ACHN (cell line): ENCODE data around the gene C1QTNF5.
A peak's percentile ranks its signal among the peaks of the same experiment; 100 is the strongest.

ENCODE experiments used
- DNase-seq: peaks from one replicate; pipeline ENCODE4 v3.0.0-alpha.2; 2015
- in situ Hi-C: cut with HindIII; loops from 2 replicates; pipeline ENCODE4 v1.10.0; 2017; ENCODE audit warnings: low sequenced_read_pairs, low pct_ligation_motif_present, low pct_unique_long_range_greater_than_20kb

Gene C1QTNF5

GRCh38 chr11:119361941-119362725 lies 21.4 kb upstream of the C1QTNF5 start:
- no peak for DNase-seq
- in situ Hi-C loops = no loop called here

DNA sequence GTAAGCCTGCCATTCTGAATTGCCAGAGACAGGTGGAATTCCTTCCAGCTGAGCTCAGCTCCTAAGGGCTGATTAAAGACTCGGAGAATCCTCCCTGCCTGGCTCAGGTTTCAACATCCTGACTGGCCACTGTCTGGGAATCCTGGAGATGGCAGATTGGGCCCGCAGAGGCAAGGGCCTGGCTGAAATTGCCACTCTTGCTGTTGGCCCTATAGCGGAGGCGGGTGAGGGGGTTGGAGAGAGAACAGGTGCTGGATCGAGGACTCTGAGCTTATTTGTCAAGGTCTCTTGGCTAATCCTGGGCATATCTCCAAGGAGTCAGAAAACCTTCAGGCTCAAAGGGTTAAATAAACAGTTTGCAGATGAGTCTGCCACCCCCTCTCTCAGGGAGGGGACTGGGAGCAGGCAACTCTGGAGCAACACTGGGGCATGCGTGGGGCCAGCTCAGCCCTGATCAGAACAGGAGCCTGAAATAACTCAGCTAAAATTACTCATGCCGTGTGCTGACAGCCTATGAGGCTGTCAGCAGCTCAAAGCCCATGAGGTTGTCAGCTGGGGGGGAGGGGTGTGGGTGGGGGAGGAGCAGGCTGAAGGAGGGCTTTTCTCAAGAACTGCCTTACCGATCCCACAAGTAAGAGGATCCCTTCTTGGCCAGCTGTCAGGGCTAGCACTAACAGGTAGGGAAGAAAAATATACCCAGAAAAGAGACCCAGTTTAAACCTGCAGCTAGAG lies 20.5 kb upstream of the C1QTNF5 start:
- peak; percentile 72 for DNase-seq
- in situ Hi-C loops = no loop called here

DNA sequence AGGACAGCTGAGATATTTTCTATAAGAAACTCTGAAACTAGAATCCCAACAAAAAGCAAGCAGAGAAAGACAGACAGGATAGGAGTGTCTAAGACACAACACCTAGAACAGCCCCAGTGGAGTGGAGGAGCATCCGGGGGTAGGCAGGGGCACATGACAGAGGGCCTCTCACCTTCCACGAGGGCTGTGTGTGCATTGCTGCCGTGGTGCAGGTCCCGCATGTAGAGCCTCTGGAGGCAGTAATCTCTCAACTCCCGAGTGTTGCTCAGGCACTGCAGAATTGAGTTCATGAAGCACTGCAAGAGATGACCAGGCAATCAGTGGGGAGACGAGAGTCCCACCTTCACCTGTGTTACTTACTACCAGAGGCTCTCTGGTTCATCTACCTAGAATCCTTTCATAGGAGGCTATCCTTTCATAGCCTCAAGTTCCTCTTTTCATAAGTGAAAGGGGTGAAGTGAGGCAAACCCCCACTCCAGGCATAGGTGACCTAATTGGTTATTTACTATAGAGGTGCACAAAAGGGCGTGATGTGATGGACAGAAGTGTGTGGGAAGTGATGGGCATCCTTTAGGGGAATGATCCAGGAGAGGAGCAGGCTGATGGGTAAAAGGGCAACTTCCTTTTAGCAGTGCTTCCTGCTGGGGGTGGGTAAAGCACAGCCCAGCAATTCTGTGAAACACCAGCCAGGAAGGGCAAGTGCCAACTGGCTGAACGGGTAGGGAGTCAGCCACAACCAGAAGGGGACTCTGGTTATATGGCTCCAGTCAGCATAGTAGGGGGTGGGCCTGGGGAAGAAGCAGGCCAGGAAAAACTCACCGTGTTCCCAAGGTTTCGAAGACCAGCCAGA lies 18.9 kb upstream of the C1QTNF5 start:
- in situ Hi-C loops = no loop called here
- DNase-seq = no peak

DNA sequence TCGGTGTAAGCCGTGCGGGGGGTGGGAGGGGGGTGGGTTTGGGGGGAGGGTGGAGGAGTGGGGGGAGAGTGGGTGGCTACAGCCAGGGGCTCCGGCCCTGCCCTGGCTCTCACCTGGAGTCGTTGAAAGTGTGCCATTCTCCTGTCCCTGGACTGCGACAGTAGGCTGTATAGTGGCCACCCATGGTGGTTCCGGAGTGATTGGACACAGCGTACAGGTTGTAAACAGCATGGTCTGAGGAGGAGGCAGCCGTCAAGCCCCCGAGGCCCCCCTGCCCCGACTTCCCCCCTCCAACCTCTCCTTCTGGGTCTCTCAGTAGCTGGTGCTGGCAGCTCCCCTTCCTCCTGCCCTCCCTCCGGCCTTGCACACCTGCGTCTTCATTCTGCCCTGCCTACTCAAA lies 16.4 kb upstream of the C1QTNF5 start:
- in situ Hi-C loops = no loop called here
- no peak for DNase-seq

- in situ Hi-C loops = no loop called here
Measured at GRCh38 chr11:119356349-119357031, 15.8 kb upstream of the C1QTNF5 start.

DNA sequence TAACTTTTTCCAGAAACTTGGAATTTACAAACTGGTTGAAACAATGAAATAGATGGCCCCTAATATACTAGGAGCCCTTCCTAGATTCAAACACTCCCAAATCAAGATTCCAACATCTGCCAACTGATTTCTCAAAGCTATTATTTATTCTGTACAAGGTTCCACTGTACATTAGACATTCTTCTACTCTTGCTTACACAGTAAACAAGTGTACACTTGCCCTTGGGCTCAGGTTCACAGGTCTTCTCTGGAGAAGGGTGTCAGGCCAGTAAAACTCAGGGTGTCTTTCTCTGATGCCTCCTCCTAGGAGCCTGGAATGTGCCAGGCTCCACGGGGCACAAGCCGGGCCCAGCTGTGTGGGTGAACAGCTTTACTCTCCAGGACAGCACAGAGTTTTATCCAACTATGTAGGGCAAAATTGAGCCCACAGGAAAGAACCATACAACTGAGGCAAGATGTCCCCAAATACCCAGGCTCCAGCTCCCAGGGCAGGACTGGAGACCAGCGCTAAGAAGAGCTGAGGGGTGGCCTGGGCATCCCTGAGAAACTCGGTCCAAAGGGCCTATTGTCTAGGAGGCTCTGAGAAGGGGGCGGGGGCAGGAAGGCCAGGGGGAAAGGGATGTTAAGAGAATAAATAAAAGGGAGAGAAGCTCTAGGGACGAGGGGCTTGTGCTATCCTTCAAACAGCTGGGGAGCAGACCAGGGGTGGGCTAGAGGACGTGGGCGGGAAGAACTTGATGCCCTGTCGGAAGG lies 14.6 kb upstream of the C1QTNF5 start:
- in situ Hi-C loops = no loop called here
- DNase-seq = no peak

More at GRCh38 chr11:119356349-119357031, 15.8 kb upstream of the C1QTNF5 start:
- DNase-seq = peak; percentile 77

DNA sequence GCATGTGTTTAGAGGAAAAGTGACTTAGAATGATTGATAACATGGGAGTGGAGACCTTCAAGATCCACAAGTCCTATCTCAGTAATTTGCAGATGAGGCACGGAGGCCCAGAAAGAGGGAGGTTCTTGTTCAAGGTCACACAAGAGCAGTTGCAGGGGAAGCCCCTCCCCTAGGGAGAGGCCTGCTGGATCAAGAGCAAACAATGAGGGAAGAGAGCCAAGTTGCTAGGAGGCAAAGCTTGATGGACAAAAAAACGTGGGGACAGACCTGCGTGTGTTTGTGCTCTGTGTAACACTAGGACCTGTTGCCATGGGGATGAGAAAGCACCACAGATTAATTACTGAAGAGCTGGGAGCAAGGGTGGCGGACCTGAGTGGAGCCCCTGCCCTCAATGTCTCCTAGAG lies 12.2 kb upstream of the C1QTNF5 start:
- in situ Hi-C loops = no loop called here
- DNase-seq = no peak

GRCh38 chr11:119351232-119351631 lies 10.5 kb upstream of the C1QTNF5 start:
- in situ Hi-C loops = no loop called here
- no peak for DNase-seq

- no peak for DNase-seq
- in situ Hi-C loops = no loop called here
Measured at GRCh38 chr11:119350302-119350701, 9.6 kb upstream of the C1QTNF5 start.

- in situ Hi-C loops = no loop called here
- no peak for DNase-seq
Measured at GRCh38 chr11:119347940-119348605, 7.4 kb upstream of the C1QTNF5 start.

GRCh38 chr11:119347242-119347641 lies 6.6 kb upstream of the C1QTNF5 start:
- no peak for DNase-seq
- in situ Hi-C loops = no loop called here

DNA sequence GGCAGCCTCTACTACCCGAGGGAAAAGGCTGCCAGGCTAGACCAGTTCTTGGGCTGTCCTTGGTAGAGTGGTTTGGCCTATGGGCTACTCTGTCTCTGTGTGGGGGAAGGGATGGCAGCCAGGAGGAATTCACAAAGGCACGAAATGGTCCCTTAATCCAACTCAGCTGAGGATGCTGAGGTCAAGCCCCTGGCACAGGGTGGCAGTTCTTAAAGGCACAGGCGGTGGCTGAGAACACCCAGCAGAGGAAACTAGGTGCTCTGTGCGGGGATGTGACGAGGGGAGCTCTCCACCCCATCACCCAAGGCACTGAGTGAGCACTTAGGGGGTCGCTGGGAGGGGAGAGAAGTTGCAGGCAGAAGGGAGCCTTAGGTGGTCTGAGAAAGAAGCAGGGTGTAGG lies 5.9 kb upstream of the C1QTNF5 start, which contains the start of gene MFRP:
Gene MFRP, minus strand, starts transcription at position 101 of the 400 bp plus-strand sequence. CDS start 192 bp downstream, outside the sequence.
- in situ Hi-C loops = no loop called here
- DNase-seq = no peak

- in situ Hi-C loops = no loop called here
- DNase-seq = no peak
Measured at GRCh38 chr11:119345685-119346084, 5.0 kb upstream of the C1QTNF5 start.

DNA sequence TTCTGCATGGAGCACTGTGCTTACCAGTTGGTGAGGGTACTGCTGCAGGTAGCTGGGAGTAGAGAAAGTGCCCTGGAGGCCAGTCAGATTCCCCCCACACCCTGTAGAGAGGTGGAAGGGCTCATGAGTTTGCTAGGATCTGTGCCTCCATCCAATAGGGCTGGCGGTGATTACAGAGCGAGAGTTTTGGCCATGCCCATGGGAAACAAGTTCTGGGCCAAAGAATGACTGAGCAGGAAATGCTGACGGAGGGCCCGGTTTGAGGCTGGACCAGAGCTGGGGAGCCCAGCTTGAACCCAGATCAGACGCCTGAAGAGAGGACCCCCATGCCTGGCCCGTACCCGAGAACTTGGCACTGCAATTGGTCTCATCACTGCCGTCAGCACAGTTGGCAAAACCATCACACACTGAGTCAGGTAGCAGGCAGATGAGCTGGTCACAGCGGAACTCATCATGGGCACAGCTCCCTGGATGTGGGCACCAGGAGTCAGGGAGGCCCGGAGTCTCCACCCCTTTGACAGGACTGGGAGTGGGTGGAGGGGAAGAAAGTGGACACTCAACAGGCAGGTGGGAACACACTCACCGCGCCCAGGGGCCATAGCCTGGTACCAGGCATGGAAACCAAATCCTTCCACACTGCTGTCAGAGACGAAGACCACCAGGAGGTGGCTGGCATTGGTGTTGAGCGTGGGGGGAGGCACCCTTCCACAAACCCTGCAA lies 3.8 kb upstream of the C1QTNF5 start:
- in situ Hi-C loops = no loop called here
- DNase-seq = no peak

DNA sequence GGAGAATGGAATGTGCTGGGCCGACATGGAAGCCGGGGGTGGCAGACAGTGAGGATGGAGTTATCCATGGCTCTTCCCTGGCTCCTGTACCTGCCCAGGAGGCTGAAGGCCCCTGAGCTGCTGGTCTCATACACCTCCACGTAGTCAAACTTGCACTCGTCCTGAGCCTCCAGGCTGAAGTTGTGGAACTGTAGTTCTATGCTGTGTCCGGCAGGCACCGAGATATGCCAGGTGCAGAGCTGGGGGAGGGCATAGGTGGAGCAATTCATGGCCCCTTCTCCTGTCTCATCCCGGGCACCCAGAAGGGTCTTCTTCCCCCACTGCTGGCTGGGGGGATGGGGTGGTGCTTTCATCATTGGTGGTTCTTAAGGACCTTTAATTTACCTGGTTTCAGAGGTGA lies 3.0 kb upstream of the C1QTNF5 start:
- in situ Hi-C loops = no loop called here
- DNase-seq = no peak

- in situ Hi-C loops = no loop called here
- no peak for DNase-seq
Measured at GRCh38 chr11:119342362-119343130, 1.9 kb upstream of the C1QTNF5 start.
